Panc1 (cell line): Measurements from ENCODE around the gene ECM1. TPM values are rescaled to one million over a fixed set of nuclear protein-coding genes. Genes with fewer than 3 reads are reported as not detected.

ENCODE experiments used
- ATAC-seq: fragments of 200-7000 bp; cut with Tn5 transposase; 2 replicates; pipeline ENCODE4 v1.9.1; 2020; ENCODE audit warnings: mild to moderate bottlenecking, moderate library complexity
- BruUV-seq: library from RNA; stranded (reverse); fragments of 400-500 nt; replicated peaks from 2 replicates; lab custom pipeline; 2021; lab: Mats Ljungman, UMichigan
- CTCF ChIA-PET: fragments of 300-600 bp; sonication (Branson Sonifier 250); formaldehyde crosslinking; loops from one replicate; lab custom pipeline; 2022; ENCODE audit warnings: antibody characterized with exemption; lab: Charles Lee
- POLR2A ChIA-PET: fragments of 300-600 bp; sonication (Branson Sonifier 250); formaldehyde crosslinking; loops from one replicate; lab custom pipeline; 2022; ENCODE audit warnings: antibody characterized with exemption; lab: Charles Lee
- DNase-seq: peaks from one replicate; pipeline ENCODE4 v3.0.0-alpha.2; 2010; ENCODE audit warnings: low read depth, low spot score
- H3K27ac ChIP-seq: 2 replicates; pipeline ENCODE4 v1.5.1; 2011; ENCODE audit warnings: mild to moderate bottlenecking, low read length, inconsistent platforms
- H3K27me3 ChIP-seq: fragments of 200-500 bp; sonication (Bioruptor generic); 2 replicates; pipeline ENCODE4 v1.6.0; 2014; ENCODE audit warnings: low read length, inconsistent platforms; ENCODE audit not compliant: control insufficient read depth, insufficient read depth
- H3K36me3 ChIP-seq: fragments of 200-500 bp; sonication (Bioruptor generic); 2 replicates; pipeline ENCODE4 v1.5.1; 2014; ENCODE audit warnings: inconsistent platforms, mild to moderate bottlenecking, low read length, moderate library complexity; ENCODE audit not compliant: control insufficient read depth, insufficient read depth
- H3K4me1 ChIP-seq: 2 replicates; pipeline ENCODE4 v1.5.1; 2011; ENCODE audit warnings: inconsistent platforms, mild to moderate bottlenecking, low read length, moderate library complexity; ENCODE audit not compliant: control insufficient read depth, insufficient read depth
- H3K4me3 ChIP-seq, 2 experiments: 2 replicates each; pipeline ENCODE4 v1.5.1; 2011 to 2012; ENCODE audit warnings: low read depth in 2 of 2, low read length in 2 of 2, mild to moderate bottlenecking in 2 of 2, inconsistent platforms in 1 of 2, moderate library complexity in 1 of 2
- H3K9me3 ChIP-seq: fragments of 200-500 bp; sonication (Bioruptor generic); 2 replicates; pipeline ENCODE4 v1.5.1; 2014; ENCODE audit warnings: low read depth, mild to moderate bottlenecking, inconsistent platforms, low read length, moderate library complexity; ENCODE audit not compliant: control insufficient read depth, insufficient read depth
- CTCF ChIP-seq: fragments of 450-650 bp; IDR thresholded peaks from 2 replicates; pipeline ENCODE4 v1.5.1; 2017; ENCODE audit warnings: mild to moderate bottlenecking
- POLR2AphosphoS5 ChIP-seq: IDR thresholded peaks from 2 replicates; pipeline ENCODE4 v1.6.1; 2012; ENCODE audit warnings: mild to moderate bottlenecking, low read depth, low read length, moderate library complexity
- REST ChIP-seq, 2 experiments: IDR thresholded peaks; 2 replicates each; pipeline ENCODE4 v1.6.1; 2011 to 2012; ENCODE audit warnings: low read depth in 2 of 2, control low read depth in 1 of 2, low read length in 1 of 2, mild to moderate bottlenecking in 1 of 2, moderate library complexity in 1 of 2; ENCODE audit not compliant: insufficient read depth in 1 of 2
- SIN3A ChIP-seq: IDR thresholded peaks from 2 replicates; pipeline ENCODE4 v1.6.1; 2012; ENCODE audit warnings: low read depth, mild to moderate bottlenecking, low read length, moderate library complexity, borderline replicate concordance; ENCODE audit not compliant: insufficient read depth
- TCF7L2 ChIP-seq: IDR thresholded peaks from 2 replicates; pipeline ENCODE4 v1.6.1; 2011; ENCODE audit warnings: mild to moderate bottlenecking, low read depth, low read length, inconsistent platforms
- in situ Hi-C: cut with HindIII; loops from 2 replicates; pipeline ENCODE4 v1.10.0; 2016; ENCODE audit warnings: low sequenced_read_pairs, low pct_unique_long_range_greater_than_20kb
- intact Hi-C: fragments of 100-400 bp; cut with micrococcal nuclease; formaldehyde crosslinking; loops from one replicate; pipeline ENCODE4 v1.10.0; 2022; ENCODE audit not compliant: unreplicated experiment
- total RNA-seq: library from RNA; stranded (reverse); gene quantifications from one replicate; pipeline ENCODE4 v1.2.1, GENCODE V29; 2021; ENCODE audit not compliant: unreplicated experiment

ECM1 gene
- total RNA-seq, 1 experiment from 2014 or later = 2.2 TPM

- TF ChIP-seq SIN3A = no peak
- H3K4me3 ChIP-seq = no peak overlapping the region
- CTCF ChIA-PET = no interaction called here
Measured at GRCh38 chr1:150477320-150477719, 30.6 kb upstream of the ECM1 start.

GRCh38 chr1:150477733-150478132 is 30.2 kb upstream of the ECM1 start:
- POLR2A ChIA-PET = no interaction called here
- Histone ChIP-seq H3K27ac (no peak overlapping the region), H3K4me1 (no peaks in the 10 kb centered on the region), H3K9me3 (no peaks in the 10 kb centered on the region), H3K4me3 (no peak overlapping the region), H3K36me3 (no peaks in the 10 kb centered on the region), H3K27me3 (no peaks in the 10 kb centered on the region)
- CTCF ChIA-PET = no interaction called here
- in situ Hi-C loops (no loop called here), intact Hi-C loops (no loop called here)
- BruUV-seq = no TSS peak
- TF ChIP-seq SIN3A (no peak), TCF7L2 (no peak), REST (IDR thresholded peaks at IDR 0.05; ENCODE audit: insufficient read depth in 1 of 2, low read depth in 2 of 2, low read length in 1 of 2) (no peak), POLR2AphosphoS5 (no peak), CTCF (no peak)
- DNase-seq (no peak), ATAC-seq (peak; percentile 43; the same call in 1 of the 2 replicates)

More at GRCh38 chr1:150477320-150477719, 30.6 kb upstream of the ECM1 start:
- BruUV-seq = no TSS peak
- ATAC-seq (peak; percentile 43; the same call in 1 of the 2 replicates), DNase-seq (no peak)
- H3K27me3 ChIP-seq = no peaks in the 10 kb centered on the region
- POLR2A ChIA-PET = no interaction called here
- H3K4me1 ChIP-seq = no peaks in the 10 kb centered on the region
- in situ Hi-C loops = no loop called here
- no peak overlapping the region for H3K27ac ChIP-seq
- H3K36me3 ChIP-seq = no peaks in the 10 kb centered on the region
- intact Hi-C loops = no loop called here
- H3K9me3 ChIP-seq = no peaks in the 10 kb centered on the region

GRCh38 chr1:150479370-150479769 is 28.5 kb upstream of the ECM1 start:
- ChIA-PET POLR2A (interaction anchor here (0.7 kb wide), 1 partner anchor 85 kb away, joined by 8 read pairs; no protein-coding TSS in a partner anchor), CTCF (no interaction called here)
- no peaks in the 10 kb centered on the region for H3K27me3 ChIP-seq
- DNase-seq (no peak), ATAC-seq (0 out of 2 replicates have a peak, but pooled peaks have one; percentile 10)
- intact Hi-C loops = no loop called here
- no TSS peak for BruUV-seq
- no peak overlapping the region for H3K4me3 ChIP-seq
- no peaks in the 10 kb centered on the region for H3K9me3 ChIP-seq
- no peaks in the 10 kb centered on the region for H3K36me3 ChIP-seq
- TF ChIP-seq POLR2AphosphoS5 = no peak
- TF ChIP-seq CTCF = no peak
- TF ChIP-seq SIN3A = no peak
- no peak for TF ChIP-seq REST (IDR thresholded peaks at IDR 0.05; ENCODE audit: insufficient read depth in 1 of 2, low read depth in 2 of 2, low read length in 1 of 2)
- no peak for TF ChIP-seq TCF7L2
- in situ Hi-C loops = no loop called here
- no peaks in the 10 kb centered on the region for H3K4me1 ChIP-seq
- H3K27ac ChIP-seq = no peak overlapping the region
